Mucosa of gallbladder (tissue), 1 donor: ENCODE results near the gene RNU2-1. TPM values are rescaled to one million over a fixed set of nuclear protein-coding genes. Genes with fewer than 3 reads are reported as not detected.
"Not testable (repeated sequence)": the region's sequence is repeated elsewhere in the genome, so short reads cannot be mapped to it uniquely, and the experiment has no call there.

Source experiments
- DNase-seq: peaks from one replicate; pipeline ENCODE4 v3.0.0-alpha.2; 2020; ENCODE audit warnings: low spot score
- total RNA-seq: library from RNA; stranded (reverse); gene quantifications from one replicate; pipeline ENCODE4 v1.2.1, GENCODE V29; 2021
- donor health status: DM: no; HTN: no; CAD: no.

RNU2-1 gene
- total RNA-seq = 2,768 TPM

DNA sequence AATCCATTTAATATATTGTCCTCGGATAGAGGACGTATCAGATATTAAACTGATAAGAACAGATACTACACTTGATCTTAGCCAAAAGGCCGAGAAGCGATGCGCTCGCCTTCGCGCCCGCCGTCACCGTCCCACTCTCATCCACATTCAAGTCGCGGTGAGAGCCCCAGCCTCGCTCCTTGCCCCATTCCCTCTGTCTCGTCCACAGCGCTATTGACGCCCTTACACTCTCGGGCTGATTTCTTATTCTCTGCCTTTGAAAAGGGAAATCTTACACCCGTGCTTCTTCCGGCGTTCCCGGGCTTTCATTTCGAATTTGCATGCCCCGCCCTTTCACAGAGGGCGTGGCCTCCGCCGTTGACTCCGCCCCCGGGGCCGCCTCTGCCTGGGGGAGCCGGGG is at the start of gene RNU2-1:
RNU2-1 (minus strand) TSS at position 101 of the 400 bp plus-strand sequence.
- not testable (repeated sequence) for DNase-seq

DNA sequence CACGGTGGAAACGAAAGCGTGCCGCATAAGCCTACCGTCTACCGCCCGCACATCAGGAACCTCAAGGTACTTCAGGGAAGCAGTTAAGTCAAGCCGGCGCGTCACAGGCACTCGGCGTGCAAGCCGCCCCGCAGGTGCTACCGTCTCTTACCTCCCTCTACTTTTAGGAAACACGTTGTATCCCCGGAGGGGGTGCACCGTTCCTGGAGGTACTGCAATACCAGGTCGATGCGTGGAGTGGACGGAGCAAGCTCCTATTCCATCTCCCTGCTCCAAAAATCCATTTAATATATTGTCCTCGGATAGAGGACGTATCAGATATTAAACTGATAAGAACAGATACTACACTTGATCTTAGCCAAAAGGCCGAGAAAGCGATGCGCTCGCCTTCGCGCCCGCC is 39.1 kb upstream of the RNU2-1 start:
- not testable (repeated sequence) for DNase-seq

DNA sequence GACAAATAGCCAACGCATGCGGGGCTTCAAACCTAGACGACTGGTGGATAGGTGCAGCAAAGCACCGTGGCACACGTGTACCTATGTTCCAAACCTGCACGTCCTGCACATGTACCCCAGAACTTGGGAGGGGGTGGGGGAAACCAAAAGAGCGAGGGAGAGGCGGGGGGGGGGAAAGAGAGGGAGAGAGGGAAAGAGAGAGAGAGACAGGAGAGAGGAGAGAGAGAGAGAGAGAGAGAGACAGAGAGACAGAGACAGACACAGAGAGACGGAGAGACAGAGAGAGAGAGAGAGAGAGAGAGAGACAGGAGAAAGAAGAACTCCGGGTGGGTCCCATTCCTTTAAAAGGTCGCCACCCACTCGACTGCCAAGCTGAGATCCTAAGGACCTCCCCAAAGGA is 38.7 kb upstream of the RNU2-1 start:
- peak; percentile 0 for DNase-seq

DNA sequence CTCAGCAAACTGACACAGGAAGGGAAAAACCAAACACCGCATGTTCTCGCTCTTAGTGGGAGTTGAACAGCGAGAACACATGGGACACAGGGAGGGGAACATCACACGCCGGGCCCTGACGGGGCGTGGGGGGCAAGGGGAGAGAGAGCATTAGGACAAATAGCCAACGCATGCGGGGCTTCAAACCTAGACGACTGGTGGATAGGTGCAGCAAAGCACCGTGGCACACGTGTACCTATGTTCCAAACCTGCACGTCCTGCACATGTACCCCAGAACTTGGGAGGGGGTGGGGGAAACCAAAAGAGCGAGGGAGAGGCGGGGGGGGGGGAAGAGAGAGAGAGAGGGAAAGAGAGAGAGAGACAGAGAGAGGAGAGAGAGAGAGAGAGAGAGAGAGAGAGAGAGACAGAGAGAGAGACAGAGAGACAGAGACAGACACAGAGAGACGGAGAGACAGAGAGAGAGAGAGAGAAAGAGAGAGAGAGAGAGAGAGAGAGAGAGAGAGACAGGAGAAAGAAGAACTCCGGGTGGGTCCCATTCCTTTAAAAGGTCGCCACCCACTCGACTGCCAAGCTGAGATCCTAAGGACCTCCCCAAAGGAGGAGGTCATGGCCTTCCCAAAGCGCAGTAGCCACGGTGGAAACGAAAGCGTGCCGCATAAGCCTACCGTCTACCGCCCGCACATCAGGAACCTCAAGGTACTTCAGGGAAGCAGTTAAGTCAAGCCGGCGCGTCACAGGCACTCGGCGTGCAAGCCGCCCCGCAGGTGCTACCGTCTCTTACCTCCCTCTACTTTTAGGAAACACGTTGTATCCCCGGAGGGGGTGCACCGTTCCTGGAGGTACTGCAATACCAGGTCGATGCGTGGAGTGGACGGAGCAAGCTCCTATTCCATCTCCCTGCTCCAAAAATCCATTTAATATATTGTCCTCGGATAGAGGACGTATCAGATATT is 37.1 kb upstream of the RNU2-1 start:
- DNase-seq = not testable (repeated sequence)

DNA sequence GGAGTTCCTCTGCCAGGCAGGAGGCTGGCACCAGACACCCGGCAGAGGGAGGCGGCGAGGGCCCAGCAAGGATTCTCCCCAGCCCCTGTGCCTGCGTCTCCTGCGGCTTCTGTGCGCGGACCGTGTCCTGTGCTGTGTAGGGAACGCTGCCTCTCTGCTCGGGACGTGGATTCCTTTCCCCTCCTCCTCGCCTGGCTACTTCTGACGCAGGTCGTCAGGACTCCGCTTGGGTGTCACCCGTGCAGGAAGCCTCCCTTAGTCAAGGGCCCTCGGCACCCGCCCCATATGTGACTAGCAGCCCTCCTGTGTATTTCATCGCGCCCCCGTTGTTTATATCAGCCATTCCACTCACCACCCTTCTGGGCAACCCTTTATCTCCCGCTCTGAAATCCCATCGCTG is 12.7 kb upstream of the RNU2-1 start:
- DNase-seq = not testable (repeated sequence)

DNA sequence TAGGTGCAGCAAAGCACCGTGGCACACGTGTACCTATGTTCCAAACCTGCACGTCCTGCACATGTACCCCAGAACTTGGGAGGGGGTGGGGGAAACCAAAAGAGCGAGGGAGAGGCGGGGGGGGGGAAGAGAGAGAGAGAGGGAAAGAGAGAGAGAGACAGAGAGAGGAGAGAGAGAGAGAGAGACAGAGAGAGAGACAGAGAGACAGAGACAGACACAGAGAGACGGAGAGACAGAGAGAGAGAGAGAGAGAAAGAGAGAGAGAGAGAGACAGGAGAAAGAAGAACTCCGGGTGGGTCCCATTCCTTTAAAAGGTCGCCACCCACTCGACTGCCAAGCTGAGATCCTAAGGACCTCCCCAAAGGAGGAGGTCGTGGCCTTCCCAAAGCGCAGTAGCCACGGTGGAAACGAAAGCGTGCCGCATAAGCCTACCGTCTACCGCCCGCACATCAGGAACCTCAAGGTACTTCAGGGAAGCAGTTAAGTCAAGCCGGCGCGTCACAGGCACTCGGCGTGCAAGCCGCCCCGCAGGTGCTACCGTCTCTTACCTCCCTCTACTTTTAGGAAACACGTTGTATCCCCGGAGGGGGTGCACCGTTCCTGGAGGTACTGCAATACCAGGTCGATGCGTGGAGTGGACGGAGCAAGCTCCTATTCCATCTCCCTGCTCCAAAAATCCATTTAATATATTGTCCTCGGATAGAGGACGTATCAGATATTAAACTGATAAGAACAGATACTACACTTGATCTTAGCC is 7.0 kb upstream of the RNU2-1 start:
- DNase-seq = not testable (repeated sequence)

DNA sequence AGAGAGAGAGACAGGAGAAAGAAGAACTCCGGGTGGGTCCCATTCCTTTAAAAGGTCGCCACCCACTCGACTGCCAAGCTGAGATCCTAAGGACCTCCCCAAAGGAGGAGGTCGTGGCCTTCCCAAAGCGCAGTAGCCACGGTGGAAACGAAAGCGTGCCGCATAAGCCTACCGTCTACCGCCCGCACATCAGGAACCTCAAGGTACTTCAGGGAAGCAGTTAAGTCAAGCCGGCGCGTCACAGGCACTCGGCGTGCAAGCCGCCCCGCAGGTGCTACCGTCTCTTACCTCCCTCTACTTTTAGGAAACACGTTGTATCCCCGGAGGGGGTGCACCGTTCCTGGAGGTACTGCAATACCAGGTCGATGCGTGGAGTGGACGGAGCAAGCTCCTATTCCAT is 5.8 kb upstream of the RNU2-1 start:
- not testable (repeated sequence) for DNase-seq

DNA sequence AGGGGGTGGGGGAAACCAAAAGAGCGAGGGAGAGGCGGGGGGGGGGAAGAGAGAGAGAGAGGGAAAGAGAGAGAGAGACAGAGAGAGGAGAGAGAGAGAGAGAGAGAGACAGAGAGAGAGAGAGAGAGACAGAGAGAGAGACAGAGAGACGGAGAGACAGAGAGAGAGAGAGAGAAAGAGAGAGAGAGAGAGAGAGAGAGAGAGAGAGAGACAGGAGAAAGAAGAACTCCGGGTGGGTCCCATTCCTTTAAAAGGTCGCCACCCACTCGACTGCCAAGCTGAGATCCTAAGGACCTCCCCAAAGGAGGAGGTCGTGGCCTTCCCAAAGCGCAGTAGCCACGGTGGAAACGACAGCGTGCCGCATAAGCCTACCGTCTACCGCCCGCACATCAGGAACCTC is 514 bp downstream of the RNU2-1 start:
- DNase-seq = not testable (repeated sequence)

DNA sequence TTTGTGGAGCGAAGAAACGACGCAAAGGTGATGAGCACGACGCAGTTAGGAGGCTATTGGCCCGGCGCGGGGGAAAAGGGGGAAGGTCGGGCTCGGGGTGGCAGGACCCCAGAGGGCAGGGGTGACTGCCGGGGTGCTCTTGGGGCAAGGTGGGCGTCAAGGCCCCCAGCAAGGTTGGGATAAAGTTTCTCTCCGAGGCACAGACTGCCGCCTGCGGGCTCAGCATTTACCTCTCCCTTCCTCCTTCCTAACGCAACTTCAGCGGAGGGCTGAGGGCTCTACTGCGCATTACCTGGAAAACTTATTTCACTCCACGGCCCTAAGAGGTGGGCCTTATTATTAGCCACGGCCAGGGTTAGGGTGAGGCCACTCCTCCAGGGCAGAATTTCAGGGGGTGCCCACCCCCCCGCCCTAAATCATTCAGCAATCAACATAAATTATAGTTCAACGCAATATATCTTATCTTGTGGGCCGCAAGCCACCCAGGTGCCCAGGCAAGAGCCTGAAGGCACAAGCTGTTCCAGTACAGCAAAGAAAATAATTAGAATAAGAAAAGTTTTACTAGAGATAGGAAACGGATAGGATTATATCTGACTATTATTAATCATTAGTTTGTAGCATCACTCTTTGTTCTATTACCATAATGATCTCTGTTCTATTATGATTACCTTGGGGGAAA is 1.6 kb downstream of the RNU2-1 start:
- DNase-seq = peak; percentile 77

DNA sequence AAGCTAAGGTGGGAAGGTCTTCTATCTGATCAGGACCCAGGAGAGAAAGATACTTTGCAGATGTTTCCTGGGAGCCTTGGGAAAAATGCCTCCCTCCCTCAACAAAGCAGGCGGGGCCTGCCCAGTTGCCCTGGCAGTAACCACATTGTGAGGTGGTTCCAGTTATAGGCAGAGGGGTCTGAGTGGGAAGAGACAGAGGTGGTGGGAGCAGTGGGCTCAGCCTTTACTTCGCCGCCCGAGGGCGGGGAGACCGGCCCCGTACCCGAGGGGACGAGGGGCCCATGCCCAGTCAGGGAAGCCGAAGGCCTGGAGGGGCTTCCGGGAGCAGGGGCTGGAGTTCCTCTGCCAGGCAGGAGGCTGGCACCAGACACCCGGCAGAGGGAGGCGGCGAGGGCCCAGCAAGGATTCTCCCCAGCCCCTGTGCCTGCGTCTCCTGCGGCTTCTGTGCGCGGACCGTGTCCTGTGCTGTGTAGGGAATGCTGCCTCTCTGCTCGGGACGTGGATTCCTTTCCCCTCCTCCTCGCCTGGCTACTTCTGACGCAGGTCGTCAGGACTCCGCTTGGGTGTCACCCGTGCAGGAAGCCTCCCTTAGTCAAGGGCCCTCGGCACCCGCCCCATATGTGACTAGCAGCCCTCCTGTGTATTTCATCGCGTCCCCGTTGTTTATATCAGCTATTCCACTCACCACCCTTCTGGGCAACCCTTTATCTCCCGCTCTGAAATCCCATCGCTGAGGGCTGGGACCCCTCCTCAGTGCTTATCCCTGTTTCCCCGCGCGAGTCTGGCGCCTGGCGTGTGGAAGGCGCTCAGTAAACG is 2.4 kb downstream of the RNU2-1 start:
- peak; percentile 9 for DNase-seq

DNA sequence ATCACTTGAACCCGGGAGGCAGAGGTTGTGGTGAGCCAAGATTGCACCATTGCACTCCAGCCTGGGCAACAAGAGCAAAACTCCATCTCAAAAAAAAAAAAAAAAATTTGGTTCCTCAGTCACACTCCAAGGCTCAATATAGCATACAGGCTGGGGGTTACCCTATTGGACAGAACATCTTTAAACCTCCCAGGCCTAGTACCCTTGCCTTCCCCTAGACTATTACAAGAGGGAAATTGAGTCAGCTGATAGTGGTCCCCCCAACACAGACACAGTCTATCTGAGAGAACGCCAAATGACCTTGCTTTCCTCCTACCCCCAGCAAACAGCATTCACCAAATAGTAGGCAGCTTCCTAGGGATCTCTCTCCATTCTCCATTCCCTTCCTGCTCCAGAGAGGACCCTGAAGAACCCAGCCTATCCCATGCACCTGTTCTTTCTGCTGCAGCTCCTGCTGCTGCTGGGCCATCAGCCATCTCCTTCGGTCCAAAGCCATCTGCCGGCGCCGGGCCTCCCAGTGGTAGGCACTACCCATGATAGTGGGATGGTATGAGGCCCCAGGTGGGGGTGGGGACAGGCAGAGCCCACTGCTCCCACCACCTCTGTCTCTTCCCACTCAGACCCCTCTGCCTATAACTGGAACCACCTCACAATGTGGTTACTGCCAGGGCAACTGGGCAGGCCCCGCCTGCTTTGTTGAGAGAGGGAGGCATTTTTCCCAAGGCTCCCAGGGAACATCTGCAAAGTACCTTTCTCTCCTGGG is 5.6 kb downstream of the RNU2-1 start, which contains the start of gene CCDC200:
CCDC200 (minus strand) TSS at position 604 of the 763 bp plus-strand sequence; CDS start at position 535, 69 bp downstream.
- not testable (repeated sequence) for DNase-seq

DNA sequence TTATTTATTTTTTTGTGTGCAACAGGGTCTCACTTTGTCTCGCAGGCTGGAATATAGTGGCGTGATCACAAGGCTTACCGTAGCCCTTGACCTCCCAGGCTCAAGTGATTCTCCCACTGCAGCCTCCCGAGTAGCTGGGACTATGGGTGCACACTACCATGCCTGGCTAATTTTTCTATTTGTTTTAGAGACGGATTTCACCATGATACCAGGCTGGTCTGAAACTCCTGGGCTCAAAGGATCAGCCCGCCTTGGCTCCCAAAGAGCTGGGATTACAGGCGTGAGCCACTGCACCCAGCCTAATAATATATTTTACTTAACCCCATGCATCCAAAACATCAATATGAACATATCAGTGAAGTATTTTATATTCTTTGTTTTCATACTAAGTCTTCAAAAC is 7.4 kb downstream of the RNU2-1 start:
- DNase-seq = no peak

DNA sequence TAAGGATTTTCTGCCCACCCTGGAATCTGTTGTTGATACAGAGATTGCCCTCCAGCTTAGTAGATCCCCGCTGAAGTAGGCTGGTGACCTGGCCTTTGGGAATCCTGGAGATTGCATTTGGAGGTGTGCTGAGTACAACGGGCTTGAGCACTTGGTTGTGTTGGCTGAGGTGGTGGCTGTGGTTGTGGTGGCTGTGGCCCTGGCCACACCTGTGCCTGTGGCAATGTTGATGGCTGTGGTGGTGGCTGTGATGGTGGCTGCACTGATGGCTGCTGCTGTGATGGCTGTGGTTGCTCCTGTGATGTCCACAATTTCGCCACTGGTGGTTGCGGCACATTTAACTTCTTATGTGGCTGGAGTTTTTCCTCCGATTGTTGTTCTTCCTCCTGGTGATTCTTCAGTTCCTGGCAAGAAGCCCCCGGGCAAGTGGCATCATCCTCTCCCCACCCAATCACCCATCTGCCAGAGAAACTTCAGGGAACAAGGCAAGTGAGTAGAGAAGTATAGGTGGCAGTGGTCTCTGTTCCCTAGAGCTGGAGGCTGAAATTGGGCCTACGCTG is 9.6 kb downstream of the RNU2-1 start:
- DNase-seq = peak; percentile 6

DNA sequence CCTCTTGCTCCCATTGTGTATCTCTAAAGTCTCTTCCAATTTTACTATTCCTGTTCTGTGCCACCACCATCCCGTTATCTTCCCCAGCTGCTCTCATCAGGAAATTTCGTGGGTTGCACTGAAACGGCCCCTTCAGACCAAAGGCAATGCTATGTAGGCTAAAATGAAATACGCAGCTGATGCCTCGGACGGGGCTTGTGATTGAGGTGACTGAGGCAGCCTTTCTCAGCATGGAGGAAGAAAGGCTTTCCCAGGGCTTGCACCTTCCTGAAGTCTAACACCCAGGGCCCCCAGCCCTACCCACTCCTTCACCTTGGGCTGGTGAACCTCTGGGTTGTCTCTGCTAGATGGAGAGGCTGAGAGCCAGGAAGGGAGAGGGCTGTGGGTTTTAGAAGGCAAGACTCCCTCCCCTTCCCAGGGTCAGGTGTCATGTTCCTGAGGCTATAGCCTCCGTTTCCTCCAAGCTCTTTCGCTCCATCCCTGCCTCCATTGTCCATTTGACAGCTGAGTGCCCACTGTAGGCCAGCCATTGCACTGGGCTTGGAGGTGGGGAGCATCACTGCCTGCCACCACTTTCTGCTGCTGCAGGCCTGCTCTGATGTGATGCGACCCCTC is 13.2 kb downstream of the RNU2-1 start:
- no peak for DNase-seq

DNA sequence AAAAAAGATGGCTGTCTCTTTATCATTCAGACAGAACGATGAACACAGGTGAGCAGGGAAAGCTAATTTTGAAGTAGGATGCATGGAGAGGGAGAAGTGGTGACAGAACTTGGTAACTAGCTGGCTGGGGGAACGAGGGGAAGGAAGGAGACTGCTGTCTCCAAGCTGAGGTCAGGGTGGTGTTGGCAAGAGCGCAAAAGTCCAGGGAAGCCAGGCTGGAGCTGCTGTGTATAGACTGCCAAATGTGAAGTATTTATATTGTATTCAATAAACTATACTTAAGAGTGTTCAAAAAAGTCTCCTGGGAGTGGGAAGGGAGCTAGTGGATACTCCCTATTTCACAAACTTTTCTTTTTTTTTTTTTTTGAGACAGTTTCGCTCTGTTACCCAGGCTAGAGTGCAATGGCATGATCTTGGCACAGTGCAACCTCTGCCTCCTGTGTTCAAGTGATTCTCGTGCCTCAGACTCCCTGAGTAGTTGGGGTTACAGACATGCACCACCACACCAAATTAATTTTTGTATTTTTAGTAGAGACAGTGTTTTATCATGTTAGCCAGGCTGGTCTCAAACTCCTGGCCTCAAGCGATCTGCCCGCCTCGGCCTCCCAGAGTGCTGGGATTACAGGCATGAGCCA is 13.9 kb downstream of the RNU2-1 start:
- no peak for DNase-seq

DNA sequence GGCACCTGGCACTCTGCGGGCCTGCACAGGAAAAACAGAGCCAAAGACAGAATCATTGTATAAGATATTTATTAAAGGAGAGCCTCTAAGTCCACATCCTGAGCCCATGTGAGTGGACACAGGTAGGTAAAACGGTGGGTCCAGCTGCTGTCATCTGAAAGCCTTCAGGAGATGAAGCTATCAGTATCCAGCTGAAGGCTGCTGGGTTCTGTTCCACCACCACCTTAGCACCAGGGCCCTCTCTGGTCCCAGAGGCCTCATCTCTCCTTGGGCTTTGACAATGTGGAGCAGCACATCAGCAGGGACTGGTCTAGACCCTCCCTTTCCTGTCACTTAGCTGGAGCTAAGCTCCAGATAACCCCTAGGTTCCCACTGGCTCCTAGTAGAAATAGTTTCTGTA is 14.8 kb downstream of the RNU2-1 start:
- no peak for DNase-seq

DNA sequence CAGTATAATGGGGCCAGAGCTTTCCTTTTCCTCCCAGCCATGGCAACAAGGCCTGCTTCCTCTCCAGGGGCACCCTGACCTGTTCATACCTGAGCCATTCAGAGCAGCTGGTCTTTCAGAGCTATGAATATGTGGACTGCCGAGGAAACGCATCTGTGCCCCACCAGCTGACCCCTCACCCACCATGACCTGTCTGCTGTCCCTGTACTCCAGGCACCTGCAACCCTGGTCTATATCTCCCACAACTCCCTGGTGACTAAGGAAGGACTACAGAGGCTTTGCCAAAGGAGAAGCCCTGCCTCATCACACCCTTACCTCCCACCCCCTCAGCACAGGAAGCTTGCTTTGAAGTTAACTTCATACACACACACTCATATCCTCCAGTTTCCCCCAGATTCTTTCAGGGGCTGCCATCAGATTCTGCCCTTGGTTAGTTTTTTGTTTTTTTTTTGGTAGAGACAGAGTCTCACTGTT is 16.1 kb downstream of the RNU2-1 start:
- no peak for DNase-seq

DNA sequence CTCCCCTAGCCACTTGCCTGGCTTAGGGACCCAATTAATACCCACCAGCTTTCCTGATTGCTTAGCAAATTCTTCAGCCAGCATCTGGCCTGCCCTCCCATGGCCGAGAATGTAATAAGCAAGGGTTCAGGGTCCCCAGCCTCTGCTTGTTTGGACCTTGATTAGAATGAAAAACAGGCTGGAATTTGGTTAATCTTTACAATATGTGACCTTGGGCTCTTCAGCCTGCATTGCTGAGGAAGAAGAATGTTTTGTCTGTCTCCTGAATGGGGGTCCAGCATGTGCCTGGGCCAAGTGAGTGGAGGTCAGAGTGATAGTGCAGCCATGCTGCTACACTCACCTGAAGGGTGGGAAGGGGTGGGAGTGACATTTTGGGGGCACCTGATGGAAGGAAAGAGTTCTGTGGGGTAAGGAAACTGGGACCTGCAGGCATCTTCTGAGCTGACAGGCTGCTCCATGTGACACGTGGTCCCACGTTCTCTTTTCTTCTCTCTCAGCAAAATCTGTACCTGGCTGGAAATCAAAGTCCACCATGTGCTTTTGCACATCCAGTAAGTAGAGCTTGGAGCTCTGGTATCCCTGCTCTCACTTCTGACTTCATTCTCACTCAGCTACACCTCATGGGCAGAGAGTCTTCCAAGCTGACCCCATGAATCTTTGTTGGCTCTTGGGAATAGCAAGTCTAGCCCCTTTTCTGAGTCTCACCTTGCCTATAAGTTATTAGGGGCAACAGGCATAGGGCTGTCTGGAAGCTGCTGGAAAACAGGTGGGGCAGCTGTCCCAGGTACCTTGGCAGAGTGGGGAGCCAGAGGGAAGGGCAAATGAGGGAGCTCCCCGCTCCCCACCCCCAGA is 16.8 kb downstream of the RNU2-1 start:
- no peak for DNase-seq
